Measurements from ENCODE around the gene ATP6V1D. TPM values are rescaled to one million over a fixed set of nuclear protein-coding genes. Genes with fewer than 3 reads are reported as not detected.
"Not testable (repeated sequence)": the region's sequence is repeated elsewhere in the genome, so short reads cannot be mapped to it uniquely, and the experiment has no call there.

ATP6V1D gene
- polyA plus RNA-seq, 3 donors, result 130 to 148 (median 142) TPM

GRCh38 chr14:67331368-67332125 lies 28.1 kb downstream of the ATP6V1D start:
- no peak for DNase-seq (ENCODE audit: extremely low read depth in 1 of 11, low read depth in 9 of 11, low spot score in 4 of 11)

- not testable (repeated sequence) for DNase-seq (ENCODE audit: extremely low read depth in 1 of 11, low read depth in 9 of 11, low spot score in 4 of 11)
Measured at GRCh38 chr14:67329666-67330065, 29.9 kb downstream of the ATP6V1D start.

GRCh38 chr14:67319142-67319541 lies 40.5 kb downstream of the ATP6V1D start:
- DNase-seq (ENCODE audit: extremely low read depth in 1 of 11, low read depth in 9 of 11, low spot score in 4 of 11), result no peak

GRCh38 chr14:67317822-67318221 lies 41.8 kb downstream of the ATP6V1D start:
- DNase-seq (ENCODE audit: extremely low read depth in 1 of 11, low read depth in 9 of 11, low spot score in 4 of 11), result no peak

GRCh38 chr14:67313153-67313552 lies 46.5 kb downstream of the ATP6V1D start:
- no peak for DNase-seq (ENCODE audit: extremely low read depth in 1 of 11, low read depth in 9 of 11, low spot score in 4 of 11)

- DNase-seq (ENCODE audit: extremely low read depth in 1 of 11, low read depth in 9 of 11, low spot score in 4 of 11), result no peak
Measured at GRCh38 chr14:67311868-67312267, 47.7 kb downstream of the ATP6V1D start.

Other genes with a start within 250 kb of the ATP6V1D start
- gene GARIN2, start 170.4 kb downstream of the ATP6V1D start, polyA plus RNA-seq (ENCODE audit: insufficient read length in 3 of 3), result 1 to 10 TPM in 1 of 3 donors, under 1 TPM in 2; 0.42 to 1.4 (median 0.80) TPM
- gene PALS1, start 118.4 kb downstream of the ATP6V1D start, polyA plus RNA-seq (ENCODE audit: insufficient read length in 3 of 3), result 100 to 1,000 TPM; 112 to 137 (median 127) TPM
- 100 to 1,000 TPM in 2 of 3 donors, 10 to 100 TPM in 1; 91.8 to 115 (median 114) TPM for gene EIF2S1, start 524 bp upstream of the ATP6V1D start, polyA plus RNA-seq (ENCODE audit: insufficient read length in 3 of 3)
- 1 to 10 TPM; 1.5 to 3.0 (median 1.7) TPM for gene PLEK2, start 52.4 kb upstream of the ATP6V1D start, polyA plus RNA-seq (ENCODE audit: insufficient read length in 3 of 3)
- gene TMEM229B, start 128.9 kb upstream of the ATP6V1D start, polyA plus RNA-seq (ENCODE audit: insufficient read length in 3 of 3), result 1 to 10 TPM; 1.9 to 2.5 (median 2.2) TPM
- gene PLEKHH1, start 173.5 kb upstream of the ATP6V1D start, polyA plus RNA-seq (ENCODE audit: insufficient read length in 3 of 3), result 10 to 100 TPM; 43.9 to 75.3 (median 51.7) TPM
- 10 to 100 TPM; 38.2 to 42.9 (median 41.4) TPM for gene PIGH, start 240.5 kb upstream of the ATP6V1D start, polyA plus RNA-seq (ENCODE audit: insufficient read length in 3 of 3)

All from renal cortex interstitium (tissue), 11 donors.